Non-pigmented ciliary epithelial cell (primary cell): Measurements from ENCODE around the gene ZBED3.
"Not testable (repeated sequence)": the region's sequence is repeated elsewhere in the genome, so short reads cannot be mapped to it uniquely, and the experiment has no call there.

Experiments
- DNase-seq: peaks from one replicate; pipeline ENCODE4 v3.0.0-alpha.2; 2010; ENCODE audit warnings: low read depth

Gene ZBED3, protein sequence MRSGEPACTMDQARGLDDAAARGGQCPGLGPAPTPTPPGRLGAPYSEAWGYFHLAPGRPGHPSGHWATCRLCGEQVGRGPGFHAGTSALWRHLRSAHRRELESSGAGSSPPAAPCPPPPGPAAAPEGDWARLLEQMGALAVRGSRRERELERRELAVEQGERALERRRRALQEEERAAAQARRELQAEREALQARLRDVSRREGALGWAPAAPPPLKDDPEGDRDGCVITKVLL

DNA sequence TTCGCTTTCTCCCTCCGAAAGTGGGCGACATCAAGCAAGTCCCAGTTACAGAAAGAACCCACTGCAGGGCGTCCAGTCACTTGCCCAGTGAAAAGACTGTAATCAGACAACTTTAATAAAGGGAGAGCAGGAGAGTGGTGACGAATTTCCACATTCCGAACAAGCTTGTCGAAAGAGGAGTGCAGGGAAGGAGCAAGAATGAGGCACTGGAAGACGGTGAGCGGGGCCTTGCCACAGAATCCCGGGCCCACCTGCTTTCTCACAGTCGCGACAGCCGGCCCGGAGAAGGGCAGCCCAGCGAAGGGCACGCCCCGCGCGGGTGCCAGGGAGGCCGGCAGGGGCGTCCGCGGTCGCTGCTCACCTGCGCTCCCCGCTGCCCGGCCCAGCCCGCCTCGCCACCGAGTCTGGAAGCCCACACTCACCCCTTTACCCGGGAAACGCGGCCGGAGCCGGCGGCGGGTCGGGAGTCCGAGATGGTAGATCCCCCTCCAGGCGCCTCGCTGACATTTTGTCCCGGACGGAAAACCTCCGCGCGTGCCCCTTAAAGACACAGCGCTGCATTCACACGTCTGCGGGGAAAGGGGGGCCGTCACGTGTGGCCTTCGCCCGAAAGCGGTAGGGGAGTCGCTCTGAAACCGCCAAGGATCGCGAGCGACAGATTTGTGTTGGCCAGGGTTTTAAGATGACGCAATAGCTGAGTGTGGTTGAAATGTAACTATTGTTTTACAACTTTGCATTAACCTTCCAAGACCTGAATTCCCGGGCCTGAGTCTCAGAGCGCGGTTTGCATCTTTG, at the start of gene ZBED3:
Gene ZBED3, minus strand, starts transcription at position 597 of the 795 bp plus-strand sequence. CDS start 9,407 bp downstream, outside the sequence.
- no peak for DNase-seq

DNA sequence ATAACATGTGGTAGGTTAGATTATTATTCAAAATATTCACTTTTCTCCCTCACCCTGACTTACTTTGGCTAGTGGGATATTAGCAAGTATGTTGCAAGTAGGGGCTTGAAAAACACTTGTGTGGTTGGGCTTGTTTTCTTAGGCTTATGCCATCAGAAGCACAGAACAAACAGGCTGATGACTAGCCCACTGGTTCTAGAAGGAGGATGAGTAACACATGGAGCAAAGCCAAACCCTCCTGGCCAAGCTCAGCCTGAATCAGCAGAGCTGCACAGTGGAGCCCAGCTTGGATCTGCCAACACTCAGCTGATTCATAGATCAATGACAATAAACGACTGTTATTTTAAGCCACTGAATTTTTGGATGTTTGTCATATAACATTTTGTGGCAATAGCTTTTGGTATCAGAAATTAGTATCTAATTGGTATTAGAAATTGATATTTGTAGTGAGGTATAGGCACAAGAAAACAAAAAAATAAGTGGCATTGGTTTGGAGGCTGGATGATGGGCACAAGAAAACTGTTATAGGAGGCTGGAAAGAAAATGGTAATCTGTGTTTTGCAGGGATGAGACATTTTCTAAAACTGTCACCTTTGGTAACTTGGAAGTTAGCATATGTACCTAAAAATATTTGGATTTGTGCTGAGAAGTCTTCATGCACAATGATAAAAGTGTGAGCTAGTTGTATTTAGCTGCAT, 46.1 kb upstream of the ZBED3 start:
- peak; percentile 94 for DNase-seq

DNA sequence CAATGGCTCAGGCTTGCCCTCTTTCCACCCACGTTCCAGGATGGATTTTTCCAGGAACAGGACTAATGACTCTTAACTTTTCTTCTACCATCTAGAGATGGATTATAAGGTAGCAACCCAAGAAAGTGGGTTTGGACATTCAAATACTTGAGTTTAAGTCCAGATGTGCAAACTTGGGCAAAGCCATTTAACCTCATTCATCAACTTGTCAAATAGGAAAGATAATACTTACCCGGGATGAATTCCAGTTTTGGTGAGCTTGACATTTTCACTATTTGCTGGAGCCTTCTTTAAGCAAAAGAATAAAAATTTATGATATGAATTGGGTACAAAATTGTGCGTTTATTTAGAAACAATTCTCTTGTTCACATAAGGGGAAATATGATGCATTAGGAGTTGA, 44.3 kb upstream of the ZBED3 start:
- DNase-seq: no peak

DNA sequence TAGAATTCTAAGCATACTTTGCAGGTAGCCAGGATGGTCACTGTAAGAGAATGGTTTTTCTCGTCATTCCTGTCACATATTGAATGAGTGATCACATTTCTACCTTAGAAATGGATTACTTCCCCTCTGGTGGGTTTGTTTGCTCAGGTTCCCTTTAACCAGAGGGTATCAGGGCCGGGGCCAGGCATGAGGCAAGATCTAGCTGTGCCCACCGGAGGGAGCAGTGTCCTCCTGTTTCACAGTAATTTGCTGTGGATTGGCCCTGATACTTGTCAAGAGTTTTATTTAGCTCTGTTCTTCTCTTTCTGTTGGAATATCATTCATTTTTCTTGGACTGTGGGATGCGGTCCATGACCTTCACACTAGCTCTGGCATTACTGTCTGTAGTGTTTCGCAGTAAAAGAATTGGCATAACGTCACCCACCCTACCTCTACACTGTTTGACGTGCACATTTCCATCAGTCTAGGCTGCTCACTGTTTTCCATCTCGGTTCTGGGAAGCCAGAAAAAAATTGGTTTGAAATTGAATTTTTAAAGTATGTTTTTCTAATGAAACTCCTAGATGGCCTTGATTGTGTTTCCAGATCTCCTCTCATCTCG, 42.4 kb upstream of the ZBED3 start:
- DNase-seq: no peak

DNA sequence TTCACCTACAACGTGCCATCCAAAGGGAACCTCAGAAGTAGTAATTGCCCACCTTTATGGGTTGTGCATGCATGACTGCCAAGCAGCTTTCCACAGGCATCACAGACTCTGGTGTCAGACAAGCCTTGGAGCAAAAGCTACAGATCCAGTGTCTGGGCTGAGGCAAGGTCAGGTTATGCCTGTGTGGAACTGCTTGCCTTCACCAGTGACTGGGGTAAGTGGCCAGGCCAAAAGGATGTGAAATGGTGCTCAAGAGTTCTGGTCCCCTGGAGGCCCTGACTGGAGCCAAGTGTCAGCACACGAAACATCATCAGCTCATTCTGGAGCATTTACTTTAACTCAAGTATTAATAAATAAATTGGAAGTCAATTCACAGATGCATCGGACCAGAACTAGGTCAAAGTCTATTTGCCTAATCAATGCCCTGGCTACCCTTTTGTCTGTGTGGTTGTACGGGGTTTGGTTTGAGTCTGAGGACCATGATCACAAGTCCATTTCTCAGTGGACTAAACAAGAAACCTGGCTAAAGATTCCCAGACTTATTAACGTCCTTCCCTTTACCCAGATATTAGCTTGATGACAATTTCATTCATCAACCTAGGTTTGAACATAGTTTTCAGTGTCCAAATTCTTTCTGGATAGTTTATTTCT, 41.5 kb upstream of the ZBED3 start:
- DNase-seq: no peak

DNA sequence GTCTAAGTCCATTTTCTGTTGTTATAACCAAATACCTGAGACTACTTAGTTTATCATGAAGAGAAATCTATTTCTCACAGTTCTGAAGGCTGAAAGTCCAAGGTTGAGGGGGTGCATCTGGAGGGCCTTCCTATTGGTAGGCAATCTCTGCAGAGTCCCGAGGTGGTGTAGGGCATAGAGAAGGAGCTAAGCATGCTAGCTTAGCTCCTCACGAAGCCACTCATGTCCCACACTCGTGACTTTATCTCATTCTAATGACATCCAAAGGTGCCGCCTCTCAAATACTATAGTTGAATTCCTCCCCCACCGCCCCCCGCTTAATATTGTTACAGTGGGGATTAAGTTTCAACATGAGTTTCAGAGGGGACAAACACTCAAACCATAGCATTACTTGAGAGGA, 36.0 kb upstream of the ZBED3 start:
- no peak for DNase-seq

DNA sequence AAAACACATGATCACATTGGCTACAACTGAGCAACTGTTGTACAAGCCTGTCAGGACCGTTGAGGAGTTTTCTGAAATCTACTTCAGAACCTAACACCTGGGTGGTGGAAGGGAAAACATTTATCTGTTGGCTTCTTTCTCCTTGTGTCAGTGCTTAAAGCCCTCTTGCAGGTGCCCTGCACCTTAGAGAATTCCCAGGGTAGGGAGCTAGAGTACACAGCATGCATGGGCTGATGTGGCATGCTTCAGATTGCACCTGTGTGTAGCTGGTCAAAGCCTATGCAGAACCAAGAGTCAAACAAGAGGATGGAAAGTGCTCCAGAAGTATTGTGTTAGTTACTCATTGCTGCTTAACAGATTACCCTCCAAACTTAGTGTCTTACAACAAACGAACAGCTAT, 33.6 kb upstream of the ZBED3 start:
- DNase-seq: no peak

DNA sequence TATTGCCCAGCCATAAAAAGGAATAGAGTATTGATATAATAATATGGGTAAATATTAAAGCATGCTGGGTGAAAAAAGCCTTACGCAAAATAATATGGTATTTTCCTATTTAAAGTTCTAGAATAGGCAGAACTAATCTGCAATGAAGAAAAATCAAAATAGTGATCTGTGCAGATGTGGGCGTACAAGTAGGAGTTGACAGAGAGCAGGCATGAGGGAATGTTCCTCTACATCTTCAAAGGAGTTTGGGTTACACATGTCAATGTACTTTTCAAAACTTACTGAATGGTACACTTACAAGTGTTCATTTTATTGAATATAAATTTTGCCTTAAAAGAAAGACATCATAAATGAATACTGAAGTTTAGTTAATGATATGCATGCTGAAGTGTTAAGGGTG, 33.0 kb upstream of the ZBED3 start:
- no peak for DNase-seq

DNA sequence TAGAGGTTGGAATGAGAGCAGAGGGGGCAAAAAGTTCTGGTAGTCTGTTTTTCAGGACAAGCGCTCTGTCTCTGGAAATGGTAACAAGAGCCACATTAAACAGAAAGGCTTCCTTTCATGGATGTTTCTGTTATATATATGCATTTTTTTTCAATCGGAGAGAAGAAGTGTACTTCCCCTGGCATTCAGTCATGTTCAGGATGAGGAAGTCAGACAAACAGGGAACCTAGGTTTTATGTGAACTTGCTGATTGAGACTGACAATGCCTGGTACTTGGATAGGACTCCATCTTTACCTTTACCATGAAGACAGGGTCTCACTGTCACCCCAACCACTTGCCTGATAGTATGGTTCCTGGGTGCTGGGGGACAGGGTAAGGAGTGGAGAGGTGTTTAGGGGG, 30.1 kb upstream of the ZBED3 start:
- DNase-seq: no peak

DNA sequence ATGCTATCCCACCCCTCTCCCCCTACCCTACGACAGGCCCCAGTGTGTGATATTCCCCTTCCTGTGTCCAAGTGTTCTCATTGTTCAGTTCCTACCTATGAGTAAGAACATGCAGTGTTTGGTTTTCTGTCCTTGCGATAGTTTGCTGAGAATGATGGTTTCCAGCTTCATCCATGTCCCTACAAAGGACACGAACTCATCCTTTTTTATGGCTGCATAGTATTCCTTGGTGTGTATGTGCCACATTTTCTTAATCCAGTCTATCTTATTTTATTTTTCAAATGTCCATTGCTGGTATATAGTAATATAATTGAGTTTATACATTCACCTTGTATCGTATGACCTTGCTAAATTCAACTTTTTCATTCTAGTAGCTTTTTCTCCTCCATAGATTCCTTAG, 19.9 kb upstream of the ZBED3 start:
- DNase-seq: not testable (repeated sequence)

DNA sequence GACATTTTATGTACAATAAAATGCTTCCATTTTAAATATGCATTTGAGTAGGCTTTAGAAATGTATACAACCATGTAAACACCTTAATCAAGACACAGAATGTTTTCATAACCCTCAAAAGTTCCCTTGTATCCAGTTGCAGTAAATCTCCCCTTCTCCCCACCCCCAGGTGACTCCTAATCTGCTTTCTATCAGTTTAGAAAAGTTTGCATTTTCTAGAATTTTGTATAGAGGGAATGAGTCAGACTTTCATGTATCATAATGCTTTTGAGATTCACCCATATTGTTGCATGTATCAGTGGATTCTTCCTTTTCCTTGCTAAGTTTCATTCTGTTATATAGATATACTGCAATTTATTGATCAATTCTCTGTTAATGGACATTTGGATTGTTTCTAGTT, 17.7 kb upstream of the ZBED3 start:
- no peak for DNase-seq

DNA sequence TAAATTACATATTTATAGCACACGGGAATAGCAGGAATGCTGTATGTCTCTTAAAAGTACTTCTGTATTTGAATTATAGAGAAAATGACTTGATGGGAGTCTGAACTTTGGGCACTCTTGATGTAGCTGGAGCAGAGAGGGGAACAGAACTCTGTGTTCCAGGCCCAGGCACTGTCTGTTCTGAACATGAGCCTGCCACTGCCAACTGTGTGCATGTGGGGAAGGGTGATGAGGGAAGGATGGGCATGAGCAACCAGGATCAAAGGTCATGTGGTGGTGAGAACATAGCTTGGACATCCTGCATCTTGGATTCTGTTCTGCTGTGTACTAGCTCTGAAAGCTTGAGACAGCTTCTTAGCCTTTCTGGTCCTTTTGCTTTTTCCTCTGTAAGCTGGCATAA, 16.4 kb upstream of the ZBED3 start:
- DNase-seq: no peak

DNA sequence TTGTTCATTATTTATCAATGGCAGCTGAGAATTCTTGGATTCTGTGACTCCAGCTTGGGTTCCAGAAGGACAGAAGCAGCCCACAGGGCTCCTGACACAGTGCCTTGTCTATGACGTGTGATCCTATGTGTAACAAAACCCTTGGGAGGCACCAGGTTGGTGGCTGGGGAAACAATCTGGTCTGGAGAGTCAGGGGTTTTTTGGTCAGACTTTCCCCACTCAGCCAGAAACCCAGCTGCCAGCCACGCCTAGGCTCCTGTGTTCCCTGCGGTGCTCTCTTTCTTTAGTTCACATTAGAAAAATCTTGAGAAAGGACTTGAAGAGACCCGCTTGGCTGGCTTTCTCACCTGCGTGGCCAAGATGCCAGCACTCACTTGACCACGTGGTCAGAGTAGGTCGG, 15.5 kb upstream of the ZBED3 start:
- DNase-seq: no peak

DNA sequence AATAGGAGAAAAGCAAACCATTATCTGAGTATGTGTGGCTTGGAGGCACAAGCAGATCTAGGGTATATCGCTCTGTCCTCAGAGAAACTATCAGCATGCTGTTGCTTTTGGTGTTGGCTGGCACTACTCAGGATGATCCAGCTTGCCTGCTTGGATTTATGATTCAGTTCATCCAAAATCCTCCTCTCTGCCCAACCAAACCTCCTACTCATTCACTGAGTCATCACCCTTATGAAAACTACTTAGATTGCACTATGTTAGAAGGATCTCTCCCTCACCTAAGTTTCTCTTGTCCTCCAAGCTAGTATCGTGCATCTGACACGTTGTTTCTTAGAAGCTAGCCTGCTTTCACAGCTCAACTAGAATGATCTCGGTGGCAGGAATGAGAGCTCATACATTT, 14.2 kb upstream of the ZBED3 start:
- no peak for DNase-seq

DNA sequence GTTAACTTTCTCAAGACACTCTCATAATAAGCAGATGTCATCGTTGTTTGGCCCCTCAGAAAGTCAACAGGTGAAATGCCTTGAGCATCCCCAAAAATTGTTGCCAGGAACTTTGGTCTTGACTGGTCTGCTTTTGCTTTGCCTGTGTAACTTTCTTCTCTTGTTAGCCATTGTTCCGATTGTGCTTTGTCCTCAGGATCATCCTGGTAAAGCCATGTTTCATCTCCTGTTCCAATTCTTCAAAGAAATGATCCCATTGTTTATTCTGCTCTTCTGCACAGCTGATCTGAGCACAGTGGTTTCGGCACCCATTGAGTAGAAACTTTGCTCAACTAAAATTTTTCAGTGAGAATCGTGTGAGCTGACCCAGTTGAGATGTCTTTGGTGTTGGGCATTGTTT, 8.1 kb upstream of the ZBED3 start:
- DNase-seq: no peak

DNA sequence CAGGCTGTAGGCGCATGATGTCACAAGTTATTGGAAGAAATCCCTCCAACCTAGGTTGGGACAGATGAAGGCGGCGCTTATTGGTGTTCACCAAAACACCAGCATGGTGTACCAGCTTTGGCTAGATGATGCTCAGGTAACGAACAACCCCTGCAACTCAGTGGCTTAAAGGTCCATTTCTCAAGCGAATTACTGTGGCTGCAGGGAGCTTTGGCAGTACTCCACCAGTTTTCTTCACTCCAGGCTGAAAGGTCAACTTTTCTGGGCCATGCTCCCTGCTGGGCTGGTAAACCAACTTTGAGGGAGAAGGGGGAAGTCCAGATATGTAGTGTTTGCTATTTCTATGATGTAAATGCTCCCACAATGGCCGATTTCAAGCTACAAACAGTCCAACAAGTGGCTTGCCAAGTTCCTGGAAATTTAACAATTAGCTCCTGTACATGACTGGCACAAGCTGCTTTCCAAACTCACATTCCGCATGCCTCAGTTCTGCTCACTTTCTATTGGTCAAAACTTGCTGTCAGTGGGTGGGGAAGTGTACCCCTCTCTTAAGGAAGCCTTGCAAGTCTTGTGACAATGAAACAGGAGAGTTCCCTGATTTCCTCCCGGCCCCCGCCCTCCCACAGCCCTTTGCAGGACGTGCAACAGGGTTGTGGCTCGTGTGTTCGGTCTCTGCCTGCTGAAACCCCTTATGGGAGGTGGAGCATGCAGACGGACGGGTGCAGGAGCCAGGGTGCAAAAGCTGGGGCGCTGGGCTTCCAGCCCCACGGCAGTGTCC, 588 bp upstream of the ZBED3 start:
- no peak for DNase-seq

DNA sequence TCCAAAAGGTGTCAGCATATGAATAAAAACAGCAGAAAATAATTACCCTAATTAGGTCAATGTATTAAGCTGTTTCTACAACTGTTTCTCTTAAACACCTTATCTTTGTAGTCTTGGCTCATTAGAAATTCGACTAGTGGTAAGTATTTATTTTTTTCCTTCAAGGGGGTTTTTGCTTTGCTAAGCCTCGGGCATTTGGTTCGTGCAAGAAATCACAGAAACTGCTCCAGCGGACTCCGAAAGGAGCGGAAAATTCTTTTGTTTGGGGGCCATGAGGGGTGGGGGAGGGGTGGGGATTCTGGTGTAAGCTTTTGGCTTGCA, 757 bp downstream of the ZBED3 start:
- no peak for DNase-seq

DNA sequence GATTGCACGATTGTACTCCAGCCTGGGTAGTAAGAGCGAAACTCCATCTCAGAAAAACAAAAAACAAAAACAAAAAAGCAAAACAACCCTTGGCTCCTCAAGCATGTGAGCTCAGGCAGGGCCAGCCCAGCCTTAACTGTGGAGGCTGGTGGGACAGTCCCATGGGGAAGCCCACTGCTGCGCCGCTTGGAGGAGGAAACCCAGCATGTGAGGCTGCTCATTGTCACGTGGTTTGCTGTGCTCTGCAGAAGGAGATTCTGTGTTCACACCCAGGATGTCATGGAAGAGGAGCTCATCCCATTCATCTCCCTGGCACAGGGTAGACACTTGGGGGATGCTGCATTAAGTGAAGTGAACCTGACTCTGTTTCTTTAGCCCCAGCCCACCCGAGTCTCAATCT, 4.0 kb downstream of the ZBED3 start:
- DNase-seq: no peak

DNA sequence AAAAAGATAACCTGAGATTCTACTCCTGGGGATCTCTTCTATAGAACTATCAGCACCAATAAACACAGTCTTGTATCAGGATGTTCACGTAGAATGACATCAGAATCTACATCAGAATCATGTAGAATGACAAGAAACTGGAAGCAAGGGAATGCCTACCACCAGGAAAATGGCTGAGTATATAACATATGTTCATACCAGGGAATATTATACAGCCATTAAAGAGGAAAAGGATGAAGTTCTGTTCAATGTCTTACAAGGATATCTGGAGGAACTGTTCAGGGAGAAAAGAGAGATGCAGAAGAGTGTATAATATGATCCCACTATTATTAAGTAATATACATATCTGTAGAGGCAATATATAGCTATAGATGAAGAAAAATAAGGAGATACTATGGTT, 4.8 kb downstream of the ZBED3 start:
- no peak for DNase-seq

DNA sequence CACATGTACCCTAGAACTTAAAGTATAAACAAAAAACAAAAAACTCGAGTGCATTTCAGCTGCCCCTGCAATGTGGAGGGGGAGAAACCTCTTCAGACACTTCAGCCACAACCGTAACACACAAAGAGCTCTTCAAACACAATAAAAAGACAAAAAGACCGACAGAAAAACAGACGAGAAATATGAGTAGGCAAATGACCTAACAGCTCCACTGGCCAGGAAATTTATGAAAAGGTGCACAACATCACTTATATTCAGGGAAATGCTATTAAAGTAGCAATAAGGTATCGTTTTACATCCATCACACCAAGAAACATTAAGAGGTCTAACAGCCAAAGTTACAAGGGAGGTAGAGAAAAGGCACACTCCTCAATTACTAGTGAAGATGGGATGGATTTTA, 6.2 kb downstream of the ZBED3 start:
- no peak for DNase-seq

DNA sequence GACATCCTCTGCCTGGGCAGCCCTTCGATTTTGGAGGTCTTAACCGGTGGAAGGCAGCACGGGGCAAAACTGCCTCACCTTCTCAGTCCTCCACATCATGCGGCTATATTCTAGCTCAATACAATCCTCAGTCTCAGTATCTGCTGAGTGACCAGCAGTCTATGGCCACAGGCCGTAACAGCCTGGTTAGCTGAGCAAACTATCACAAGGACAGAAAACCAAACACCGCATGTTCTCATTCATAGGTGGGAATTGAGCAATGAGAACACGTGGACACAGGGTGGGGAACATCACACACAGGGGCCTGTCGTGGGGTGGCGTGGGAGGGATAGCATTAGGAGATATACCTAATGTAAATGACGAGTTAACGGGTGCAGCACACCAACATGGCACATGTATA, 6.6 kb downstream of the ZBED3 start:
- not testable (repeated sequence) for DNase-seq

DNA sequence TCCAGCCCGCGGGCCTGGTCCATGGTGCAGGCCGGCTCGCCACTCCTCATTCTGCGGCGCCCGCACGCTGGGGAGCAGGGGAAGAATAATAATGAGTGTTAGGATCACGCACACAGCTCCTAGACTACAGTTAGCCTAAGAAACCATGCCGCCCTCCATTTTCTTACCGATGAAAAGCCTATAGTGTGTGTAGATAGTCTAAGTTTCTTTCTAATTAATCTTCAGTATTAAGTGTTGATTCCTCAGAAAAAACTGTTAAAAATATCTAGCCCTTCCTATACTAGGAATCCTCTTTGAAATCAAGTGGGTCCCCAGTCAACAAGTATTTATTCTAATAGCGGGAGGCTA, 9.3 kb downstream of the ZBED3 start:
- DNase-seq: no peak
